WI38 (cell line): Measurements from ENCODE around the gene SH3GL2.

Experiments used
- H3K4me3 ChIP-seq: 2 replicates; pipeline ENCODE4 v1.5.1; 2011; ENCODE audit warnings: low read depth, mild to moderate bottlenecking, control low read depth, low read length
- CTCF ChIP-seq: IDR thresholded peaks from 2 replicates; pipeline ENCODE4 v1.5.1; 2012; ENCODE audit warnings: low read depth, mild to moderate bottlenecking, control low read depth, low read length

SH3GL2 gene

GRCh38 chr9:17813798-17814197, 234.9 kb downstream of the SH3GL2 start:
- no peak for TF ChIP-seq CTCF
- no peak overlapping the region for H3K4me3 ChIP-seq

DNA sequence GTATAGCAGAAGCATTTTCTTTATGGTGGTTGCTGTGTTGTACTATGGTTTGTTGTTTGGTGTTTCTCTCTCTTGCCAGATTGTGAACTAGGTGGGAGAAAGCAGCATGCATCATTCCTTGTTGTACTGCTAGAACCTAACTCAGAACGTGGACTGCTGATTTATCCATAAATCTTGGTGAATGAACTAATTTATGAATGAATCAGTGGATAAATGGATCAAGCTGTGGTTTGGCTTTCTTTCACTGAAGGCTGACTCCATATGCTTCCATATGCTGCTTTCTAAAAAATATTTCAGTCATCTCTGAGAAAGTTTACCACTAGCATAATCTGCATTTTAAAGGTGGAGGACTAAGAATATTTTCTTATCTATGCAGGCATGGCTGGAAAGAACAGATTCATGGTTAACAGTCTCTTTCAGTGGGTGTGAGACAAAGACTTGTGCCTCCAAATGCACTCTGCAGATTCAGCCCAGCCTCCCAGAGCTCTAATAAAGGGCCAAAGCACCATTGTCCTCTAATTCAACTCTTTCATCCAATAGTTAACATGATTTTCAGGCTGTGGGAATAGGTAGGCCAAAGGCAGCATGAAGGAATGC, 237.7 kb downstream of the SH3GL2 start:
- H3K4me3 ChIP-seq, result no peak overlapping the region
- no peak for TF ChIP-seq CTCF

DNA sequence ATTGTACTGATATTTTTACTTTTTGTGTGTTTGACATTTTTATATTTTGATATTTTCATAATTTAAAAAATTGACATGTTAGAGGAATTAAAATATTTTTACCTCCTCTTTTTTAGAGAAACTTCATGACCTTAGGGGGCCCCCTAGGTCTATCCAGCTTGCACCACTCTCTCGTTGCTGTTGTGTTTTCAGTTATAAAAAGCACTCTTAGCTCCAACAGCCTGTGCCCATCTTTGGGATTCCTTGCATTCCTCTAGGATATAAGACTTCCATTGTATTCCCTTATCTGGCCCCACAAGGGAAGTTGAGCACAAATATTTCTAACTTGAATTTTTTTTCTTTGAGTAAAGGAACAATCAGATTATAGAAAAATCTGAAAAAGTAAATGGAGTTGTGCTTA, 245.3 kb downstream of the SH3GL2 start:
- no peak for TF ChIP-seq CTCF
- H3K4me3 ChIP-seq, result no peak overlapping the region

- H3K4me3 ChIP-seq, result no peak overlapping the region
- no peak for TF ChIP-seq CTCF
Measured at GRCh38 chr9:17824616-17825264, 245.9 kb downstream of the SH3GL2 start.

DNA sequence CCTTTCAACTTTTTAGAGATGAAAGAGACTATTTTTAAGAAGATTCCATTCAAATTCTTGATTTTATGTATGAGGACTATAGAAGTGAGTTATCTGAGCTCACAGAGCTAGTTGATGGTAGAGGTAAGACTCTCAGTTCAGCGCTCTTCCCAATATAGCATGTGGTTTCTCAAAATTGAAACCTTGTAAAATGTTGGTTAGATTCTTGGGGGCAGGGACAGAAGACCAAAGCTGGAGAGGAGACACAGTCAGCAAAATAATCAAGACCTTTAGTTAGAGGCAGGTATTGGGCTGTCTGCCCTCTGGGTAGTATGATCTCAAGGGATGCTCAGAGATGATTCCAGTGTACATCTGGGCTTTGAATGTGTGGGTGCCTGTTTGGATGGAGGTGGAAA, 246.4 kb downstream of the SH3GL2 start:
- no peak overlapping the region for H3K4me3 ChIP-seq
- no peak for TF ChIP-seq CTCF

DNA sequence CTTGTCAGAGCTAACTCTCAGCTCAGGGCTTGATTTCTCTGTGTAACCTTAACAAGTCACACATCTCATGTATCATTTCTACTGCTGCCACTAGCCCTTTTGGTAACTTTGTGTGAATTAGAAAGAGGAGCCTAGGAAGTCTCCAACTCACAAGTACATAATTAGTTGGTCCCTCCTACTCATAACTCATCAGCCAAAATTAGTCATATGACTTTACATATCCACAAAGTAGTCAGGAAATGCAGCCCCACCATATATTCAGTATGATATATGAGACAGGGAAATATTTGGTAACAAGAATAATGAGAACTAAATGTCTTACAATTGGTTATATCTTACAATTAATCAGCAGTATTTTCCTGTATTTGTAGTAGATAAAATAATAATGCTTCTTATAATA, 250.2 kb downstream of the SH3GL2 start:
- TF ChIP-seq CTCF, result no peak
- H3K4me3 ChIP-seq, result no peak overlapping the region

- no peak overlapping the region for H3K4me3 ChIP-seq
- no peak for TF ChIP-seq CTCF
Measured at GRCh38 chr9:17829812-17830385, 251.0 kb downstream of the SH3GL2 start.
